Neural cell (in vitro differentiated cells): ENCODE measurements around the gene ARL10. TPM values are rescaled to one million over a fixed set of nuclear protein-coding genes. Genes with fewer than 3 reads are reported as not detected.

ENCODE experiments used
- H2AFZ ChIP-seq: fragments of 200-600, 300-800 bp; sonication (generic), shearing (Covaris generic); 2 replicates; pipeline ENCODE4 v1.6.0; 2014; ENCODE audit warnings: low read depth, mild to moderate bottlenecking, antibody characterized with exemption, low read length, moderate library complexity
- H3F3A ChIP-seq: fragments of 200-600 bp; shearing (Covaris generic); 2 replicates; pipeline ENCODE4 v1.6.1; 2016; ENCODE audit warnings: mild to moderate bottlenecking, moderate library complexity, mixed read lengths, antibody characterized with exemption, low read length; ENCODE audit not compliant: insufficient read depth, poor library complexity, severe bottlenecking
- H3K27ac ChIP-seq: fragments of 200-600, 300-800 bp; sonication (generic), shearing (Covaris generic); 2 replicates; pipeline ENCODE4 v1.5.1; 2014; ENCODE audit warnings: mild to moderate bottlenecking, low read length, moderate library complexity
- H3K27me3 ChIP-seq: fragments of 300-800, 200-600 bp; sonication (generic), shearing (Covaris generic); 2 replicates; pipeline ENCODE4 v1.6.0; 2014; ENCODE audit warnings: mild to moderate bottlenecking, low read depth, low read length, moderate library complexity; ENCODE audit not compliant: insufficient read depth
- H3K36me3 ChIP-seq: fragments of 300-800, 200-600 bp; sonication (generic), shearing (Covaris generic); 2 replicates; pipeline ENCODE4 v1.5.1; 2014; ENCODE audit warnings: mild to moderate bottlenecking, antibody characterized with exemption, low read length, moderate library complexity; ENCODE audit not compliant: insufficient read depth
- H3K4me2 ChIP-seq: fragments of 300-800, 200-600 bp; sonication (generic), shearing (Covaris generic); 2 replicates; pipeline ENCODE4 v1.6.0; 2014; ENCODE audit warnings: mild to moderate bottlenecking, low read length
- H3K4me3 ChIP-seq: fragments of 300-800, 200-600 bp; sonication (generic), shearing (Covaris generic); 2 replicates; pipeline ENCODE4 v1.5.1; 2014; ENCODE audit warnings: mild to moderate bottlenecking, low read length, moderate library complexity
- H3K79me2 ChIP-seq: fragments of 200-600 bp; shearing (Covaris generic); replicated peaks from 2 replicates; pipeline ENCODE4 v1.6.0; 2014; ENCODE audit warnings: mild to moderate bottlenecking, low read length, moderate library complexity; ENCODE audit not compliant: insufficient read depth
- H3K9ac ChIP-seq: fragments of 300-800, 200-600 bp; sonication (generic), shearing (Covaris generic); 2 replicates; pipeline ENCODE4 v1.6.1; 2016; ENCODE audit warnings: mild to moderate bottlenecking, low read length, mixed read lengths
- H3K9me2 ChIP-seq: fragments of 200-600 bp; shearing (Covaris generic); 2 replicates; pipeline ENCODE4 v1.6.1; 2016; ENCODE audit warnings: mild to moderate bottlenecking, low read length, mixed read lengths; ENCODE audit not compliant: insufficient read depth
- H3K9me3 ChIP-seq: fragments of 200-600, 300-800 bp; sonication (generic), shearing (Covaris generic); 2 replicates; pipeline ENCODE4 v1.6.1; 2016; ENCODE audit warnings: mild to moderate bottlenecking, mixed run types, low read length, moderate library complexity, mixed read lengths
- H4K20me1 ChIP-seq: fragments of 200-600 bp; shearing (Covaris generic); 2 replicates; pipeline ENCODE4 v1.6.1; 2016; ENCODE audit warnings: mild to moderate bottlenecking, mixed run types; ENCODE audit not compliant: insufficient read depth
- EP300 ChIP-seq: fragments of 450-650 bp; conservative IDR thresholded peaks from 2 replicates; pipeline ENCODE4 v1.6.1; 2014; ENCODE audit warnings: antibody characterized with exemption, mild to moderate bottlenecking, moderate library complexity; ENCODE audit not compliant: poor library complexity, severe bottlenecking
- EZH2 ChIP-seq: fragments of 200-600, 300-800 bp; shearing (Covaris generic), sonication (generic); IDR thresholded peaks from 2 replicates; pipeline ENCODE4 v1.6.1; 2014; ENCODE audit warnings: antibody characterized with exemption, low read length, borderline replicate concordance, mild to moderate bottlenecking; ENCODE audit not compliant: insufficient read depth, poor library complexity, severe bottlenecking
- MXI1 ChIP-seq: fragments of 450-650 bp; conservative IDR thresholded peaks from 2 replicates; pipeline ENCODE4 v1.6.1; 2014; ENCODE audit warnings: antibody characterized with exemption, mild to moderate bottlenecking; ENCODE audit not compliant: poor library complexity, severe bottlenecking
- POLR2AphosphoS5 ChIP-seq: IDR thresholded peaks from 2 replicates; pipeline ENCODE4 v1.6.1; 2012
- RAD21 ChIP-seq: fragments of 450-650 bp; conservative IDR thresholded peaks from 2 replicates; pipeline ENCODE4 v1.6.1; 2014; ENCODE audit warnings: antibody characterized with exemption, mild to moderate bottlenecking, moderate library complexity
- SMC3 ChIP-seq: fragments of 450-650 bp; conservative IDR thresholded peaks from 2 replicates; pipeline ENCODE4 v1.6.1; 2014; ENCODE audit warnings: antibody characterized with exemption, mild to moderate bottlenecking, moderate library complexity; ENCODE audit not compliant: poor library complexity
- TAF1 ChIP-seq: IDR thresholded peaks from 2 replicates; pipeline ENCODE4 v1.6.1; 2012; ENCODE audit warnings: low read depth
- polyA plus RNA-seq: library from polyadenylated mRNA; depleted of rRNA; stranded (reverse); fragments of >200 nt; gene quantifications from 2 replicates; pipeline ENCODE4 v1.2.3, GENCODE V29; 2014
- TF ChIP-seq, protein P1 (sequence below): fragments of 450-650 bp; IDR thresholded peaks from 2 replicates; pipeline ENCODE4 v1.5.1; 2014; ENCODE audit warnings: antibody characterized with exemption, mild to moderate bottlenecking, moderate library complexity; ENCODE audit not compliant: poor library complexity, severe bottlenecking
- TF ChIP-seq, protein P2 (sequence below): IDR thresholded peaks from 2 replicates; pipeline ENCODE4 v1.6.1; 2012; ENCODE audit warnings: borderline replicate concordance

The ARL10 gene
- polyA plus RNA-seq, 1 donor from 2014 or later = 22.8 TPM

DNA sequence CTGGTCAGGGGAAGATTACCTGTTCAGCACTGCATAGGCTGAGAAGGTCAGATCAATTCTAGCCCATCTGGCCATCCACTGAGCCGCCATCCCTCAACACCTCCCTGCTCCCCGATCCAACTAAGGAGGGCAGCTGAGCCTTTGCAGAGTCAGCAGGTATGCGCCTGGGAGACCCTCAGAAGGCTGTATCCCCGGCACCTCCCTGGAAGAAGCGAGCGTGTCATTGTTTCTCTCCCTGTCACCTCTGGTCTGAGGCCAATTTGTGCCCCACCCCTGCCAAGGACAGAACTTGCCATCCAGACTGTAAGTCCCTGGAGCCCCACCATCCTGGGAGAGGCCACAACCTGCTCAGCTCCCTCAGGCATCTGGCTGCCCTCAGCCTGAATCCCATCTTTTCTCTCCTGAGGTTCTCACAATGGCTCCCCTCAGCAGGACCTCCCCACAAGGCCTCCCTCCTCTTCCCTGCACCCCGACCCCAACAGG, 48.5 kb downstream of the ARL10 start:
- H3K27ac ChIP-seq = no peak overlapping the region
- H3K4me2 ChIP-seq = no peak overlapping the region

DNA sequence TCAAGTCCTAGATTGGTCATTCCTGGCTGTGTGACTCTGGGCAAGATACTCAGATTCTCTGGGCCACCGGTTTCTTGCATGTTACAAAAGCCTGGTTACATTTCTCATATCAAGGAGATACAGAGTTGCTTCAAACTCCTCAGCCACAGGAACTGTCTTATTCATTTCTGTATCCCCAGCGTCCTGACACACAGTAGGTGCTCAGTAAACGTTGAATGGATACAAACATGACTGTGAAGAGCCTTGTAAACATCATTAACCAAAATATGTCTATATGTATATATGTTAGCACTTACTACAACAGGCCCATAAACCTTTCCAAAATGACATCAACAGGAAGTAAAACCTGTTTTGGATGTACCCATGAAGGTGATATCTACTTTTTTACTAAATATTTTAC, 49.4 kb downstream of the ARL10 start:
- Histone ChIP-seq H3K27ac (no peak overlapping the region), H4K20me1 (no peaks in the 10 kb centered on the region), H3F3A (no peaks in the 10 kb centered on the region), H3K4me3 (peak overlapping the region; percentile 95), H3K36me3 (no peaks in the 10 kb centered on the region), H3K4me2 (peak overlapping the region; percentile 2), H2AFZ (no peak overlapping the region), H3K9me2 (no peaks in the 10 kb centered on the region), H3K79me2 (peaks cover 4% of the 10 kb centered on the region), H3K9ac (no peak overlapping the region), H3K27me3 (no peaks in the 10 kb centered on the region), H3K9me3 (no peaks in the 10 kb centered on the region)
- TF ChIP-seq POLR2AphosphoS5 (no peak), MXI1 (no peak), TAF1 (no peak), SMC3 (no peak), EP300 (no peak), EZH2 (no peak), RAD21 (no peak)
- TF ChIP-seq, protein P1, sequence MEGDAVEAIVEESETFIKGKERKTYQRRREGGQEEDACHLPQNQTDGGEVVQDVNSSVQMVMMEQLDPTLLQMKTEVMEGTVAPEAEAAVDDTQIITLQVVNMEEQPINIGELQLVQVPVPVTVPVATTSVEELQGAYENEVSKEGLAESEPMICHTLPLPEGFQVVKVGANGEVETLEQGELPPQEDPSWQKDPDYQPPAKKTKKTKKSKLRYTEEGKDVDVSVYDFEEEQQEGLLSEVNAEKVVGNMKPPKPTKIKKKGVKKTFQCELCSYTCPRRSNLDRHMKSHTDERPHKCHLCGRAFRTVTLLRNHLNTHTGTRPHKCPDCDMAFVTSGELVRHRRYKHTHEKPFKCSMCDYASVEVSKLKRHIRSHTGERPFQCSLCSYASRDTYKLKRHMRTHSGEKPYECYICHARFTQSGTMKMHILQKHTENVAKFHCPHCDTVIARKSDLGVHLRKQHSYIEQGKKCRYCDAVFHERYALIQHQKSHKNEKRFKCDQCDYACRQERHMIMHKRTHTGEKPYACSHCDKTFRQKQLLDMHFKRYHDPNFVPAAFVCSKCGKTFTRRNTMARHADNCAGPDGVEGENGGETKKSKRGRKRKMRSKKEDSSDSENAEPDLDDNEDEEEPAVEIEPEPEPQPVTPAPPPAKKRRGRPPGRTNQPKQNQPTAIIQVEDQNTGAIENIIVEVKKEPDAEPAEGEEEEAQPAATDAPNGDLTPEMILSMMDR = no peak
- TF ChIP-seq, protein P2, sequence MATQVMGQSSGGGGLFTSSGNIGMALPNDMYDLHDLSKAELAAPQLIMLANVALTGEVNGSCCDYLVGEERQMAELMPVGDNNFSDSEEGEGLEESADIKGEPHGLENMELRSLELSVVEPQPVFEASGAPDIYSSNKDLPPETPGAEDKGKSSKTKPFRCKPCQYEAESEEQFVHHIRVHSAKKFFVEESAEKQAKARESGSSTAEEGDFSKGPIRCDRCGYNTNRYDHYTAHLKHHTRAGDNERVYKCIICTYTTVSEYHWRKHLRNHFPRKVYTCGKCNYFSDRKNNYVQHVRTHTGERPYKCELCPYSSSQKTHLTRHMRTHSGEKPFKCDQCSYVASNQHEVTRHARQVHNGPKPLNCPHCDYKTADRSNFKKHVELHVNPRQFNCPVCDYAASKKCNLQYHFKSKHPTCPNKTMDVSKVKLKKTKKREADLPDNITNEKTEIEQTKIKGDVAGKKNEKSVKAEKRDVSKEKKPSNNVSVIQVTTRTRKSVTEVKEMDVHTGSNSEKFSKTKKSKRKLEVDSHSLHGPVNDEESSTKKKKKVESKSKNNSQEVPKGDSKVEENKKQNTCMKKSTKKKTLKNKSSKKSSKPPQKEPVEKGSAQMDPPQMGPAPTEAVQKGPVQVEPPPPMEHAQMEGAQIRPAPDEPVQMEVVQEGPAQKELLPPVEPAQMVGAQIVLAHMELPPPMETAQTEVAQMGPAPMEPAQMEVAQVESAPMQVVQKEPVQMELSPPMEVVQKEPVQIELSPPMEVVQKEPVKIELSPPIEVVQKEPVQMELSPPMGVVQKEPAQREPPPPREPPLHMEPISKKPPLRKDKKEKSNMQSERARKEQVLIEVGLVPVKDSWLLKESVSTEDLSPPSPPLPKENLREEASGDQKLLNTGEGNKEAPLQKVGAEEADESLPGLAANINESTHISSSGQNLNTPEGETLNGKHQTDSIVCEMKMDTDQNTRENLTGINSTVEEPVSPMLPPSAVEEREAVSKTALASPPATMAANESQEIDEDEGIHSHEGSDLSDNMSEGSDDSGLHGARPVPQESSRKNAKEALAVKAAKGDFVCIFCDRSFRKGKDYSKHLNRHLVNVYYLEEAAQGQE = no peak

More for the DNA sequence above, 48.5 kb downstream of the ARL10 start:
- peaks cover 4% of the 10 kb centered on the region for H3K79me2 ChIP-seq
- H3K9ac ChIP-seq = no peak overlapping the region
- no peaks in the 10 kb centered on the region for H4K20me1 ChIP-seq
- H3K9me2 ChIP-seq = no peaks in the 10 kb centered on the region
- H3K9me3 ChIP-seq = no peaks in the 10 kb centered on the region
- H3K27me3 ChIP-seq = no peaks in the 10 kb centered on the region
- no peaks in the 10 kb centered on the region for H3K36me3 ChIP-seq
- H3K4me3 ChIP-seq = peak overlapping the region; percentile 95
- no peak overlapping the region for H2AFZ ChIP-seq
- H3F3A ChIP-seq = no peaks in the 10 kb centered on the region
- no peak for TF ChIP-seq POLR2AphosphoS5
- TF ChIP-seq EP300 = no peak
- TF ChIP-seq SMC3 = no peak
- no peak for TF ChIP-seq EZH2
- no peak for TF ChIP-seq TAF1
- TF ChIP-seq, protein P2 = no peak
- TF ChIP-seq MXI1 = no peak
- no peak for TF ChIP-seq RAD21
